Activated T-cell treated with anti-CD3 and anti-CD28 coated beads for 24 hours (primary cell): ENCODE data around the gene PTPRT.

Experiments used
- DNase-seq: peaks from one replicate; pipeline ENCODE4 v3.0.0-alpha.2; 2020; ENCODE audit warnings: low read depth

Gene PTPRT

DNA sequence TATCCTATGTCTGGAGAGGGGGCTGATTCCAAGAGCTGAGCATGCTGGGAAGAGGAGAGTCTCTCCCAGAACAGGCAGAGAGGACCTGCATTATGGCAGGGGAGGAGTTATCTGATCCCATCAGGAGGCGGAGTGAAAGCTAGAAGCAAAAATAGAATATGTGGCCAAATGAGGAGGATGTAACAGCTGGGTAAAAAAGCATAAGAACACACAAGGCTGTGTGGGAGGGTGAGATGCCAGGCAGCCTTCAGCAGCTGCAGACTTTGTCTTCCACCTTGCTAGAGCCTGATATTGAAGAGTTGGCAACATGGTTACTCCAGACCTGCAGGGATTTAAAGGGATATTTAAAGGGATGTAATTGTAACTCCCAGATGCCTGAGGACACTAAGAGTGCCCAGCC lies 167.1 kb downstream of the PTPRT start:
- DNase-seq, result no peak

DNA sequence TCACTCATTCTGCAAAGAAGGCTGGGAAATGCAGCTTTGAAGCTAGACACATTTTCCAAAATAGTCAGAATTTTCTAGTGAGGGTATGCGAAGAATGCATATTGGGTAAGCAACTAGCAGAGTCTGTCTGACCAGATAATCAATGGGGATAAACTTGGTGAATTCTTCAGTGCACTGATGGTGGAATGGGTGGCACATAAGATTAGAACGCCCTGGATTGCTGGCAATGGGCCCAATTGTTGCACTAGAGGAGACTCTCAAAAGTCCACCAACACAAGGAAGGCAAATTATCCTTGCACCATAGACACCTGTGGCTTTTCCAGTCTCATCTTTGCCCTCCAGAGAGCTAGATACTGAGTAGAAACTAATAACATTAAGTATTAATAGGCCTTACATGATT lies 167.6 kb downstream of the PTPRT start:
- no peak for DNase-seq

DNA sequence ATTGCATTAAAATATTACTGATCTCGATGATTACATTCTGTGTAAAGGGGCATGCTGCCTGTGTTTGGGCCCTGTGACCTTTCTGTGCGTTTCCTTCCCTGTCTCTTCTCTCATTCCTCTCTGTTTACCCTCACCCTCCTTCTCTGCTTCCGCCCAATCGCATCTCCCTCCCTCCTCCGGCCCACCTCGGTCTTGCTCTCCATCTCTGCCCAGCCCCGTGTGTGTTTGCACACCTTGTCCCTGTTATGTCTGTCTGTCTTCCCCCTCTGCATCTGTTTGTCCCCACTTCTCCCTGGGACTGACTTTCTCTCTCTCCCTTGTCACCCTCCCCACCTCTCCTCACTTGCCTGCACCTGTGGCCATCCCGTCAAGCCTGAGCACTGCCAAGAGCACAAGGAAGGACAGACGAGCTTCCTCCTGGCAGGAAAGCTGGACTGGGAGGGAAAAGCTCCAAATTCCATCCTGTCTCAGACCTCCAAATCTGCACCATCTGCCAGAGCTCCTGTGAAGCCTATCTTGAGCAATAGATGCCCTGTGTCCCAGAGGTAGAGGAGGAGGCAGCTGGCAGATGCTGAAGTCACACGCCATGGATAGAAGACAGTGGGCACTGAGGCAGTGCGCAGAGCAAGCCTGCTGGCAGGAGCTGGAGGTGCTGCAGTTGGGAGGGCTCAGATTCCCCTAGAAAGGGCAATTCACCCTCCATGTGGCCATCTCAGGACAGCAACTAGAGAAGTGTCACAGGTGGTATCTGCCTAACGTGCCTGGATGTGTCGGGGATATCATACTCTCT lies 172.3 kb downstream of the PTPRT start:
- DNase-seq, result no peak

DNA sequence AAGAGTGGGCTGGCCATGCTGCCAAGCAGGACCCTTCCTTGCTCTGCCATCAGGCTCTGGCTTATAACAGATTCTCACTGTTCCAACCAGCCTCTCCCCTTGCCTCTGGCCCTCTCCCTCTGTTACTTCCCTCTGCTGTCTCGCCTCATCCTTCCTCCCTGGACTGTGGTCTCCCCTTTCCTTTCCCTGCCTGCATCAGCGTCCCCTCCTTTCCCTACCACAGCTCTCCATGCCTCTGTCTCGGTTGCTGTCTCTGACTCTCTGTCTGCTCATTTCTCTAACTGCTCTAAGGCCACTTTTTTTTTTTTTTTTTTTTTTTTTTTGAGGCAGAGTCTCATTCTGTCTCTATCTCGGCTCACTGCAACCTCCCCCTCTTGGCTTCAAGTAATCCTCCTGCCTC lies 173.4 kb downstream of the PTPRT start:
- DNase-seq, result no peak

DNA sequence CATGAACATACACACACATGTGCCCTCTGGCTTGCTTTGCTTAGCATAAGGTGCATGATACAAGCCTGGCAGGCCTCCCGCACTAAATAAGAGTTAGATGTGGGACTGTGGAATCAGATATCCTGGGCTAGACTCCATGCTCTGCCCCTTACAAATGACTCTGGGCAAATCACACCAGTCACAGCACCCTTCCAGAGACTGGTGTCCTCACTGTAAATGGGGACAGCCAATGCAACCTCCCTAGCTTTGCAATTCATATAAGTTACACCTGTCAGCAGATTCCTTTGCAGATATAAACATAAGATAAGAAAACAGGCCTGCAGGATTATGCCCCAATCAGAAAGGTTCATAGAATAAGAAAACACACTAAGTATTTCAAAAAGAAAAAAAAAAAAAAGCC lies 174.1 kb downstream of the PTPRT start:
- DNase-seq, result no peak

DNA sequence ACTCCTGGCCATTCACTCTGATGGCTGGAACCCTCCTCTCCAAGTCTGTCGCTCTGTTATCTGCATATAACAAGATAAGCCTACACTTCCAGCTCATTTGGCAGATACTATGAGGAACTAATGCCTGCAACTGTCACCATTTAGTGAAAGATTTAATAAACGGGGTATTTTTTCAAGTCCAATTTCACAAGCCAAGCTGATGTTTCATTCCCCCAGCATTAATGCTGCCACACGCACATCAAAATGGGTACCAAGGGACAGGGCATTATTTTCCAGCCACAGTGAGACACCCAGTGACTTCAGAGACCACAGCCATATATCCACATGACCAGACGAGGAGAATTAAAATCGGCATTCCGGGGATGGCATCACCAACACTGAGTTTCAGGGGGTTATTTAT lies 175.5 kb downstream of the PTPRT start:
- no peak for DNase-seq

DNA sequence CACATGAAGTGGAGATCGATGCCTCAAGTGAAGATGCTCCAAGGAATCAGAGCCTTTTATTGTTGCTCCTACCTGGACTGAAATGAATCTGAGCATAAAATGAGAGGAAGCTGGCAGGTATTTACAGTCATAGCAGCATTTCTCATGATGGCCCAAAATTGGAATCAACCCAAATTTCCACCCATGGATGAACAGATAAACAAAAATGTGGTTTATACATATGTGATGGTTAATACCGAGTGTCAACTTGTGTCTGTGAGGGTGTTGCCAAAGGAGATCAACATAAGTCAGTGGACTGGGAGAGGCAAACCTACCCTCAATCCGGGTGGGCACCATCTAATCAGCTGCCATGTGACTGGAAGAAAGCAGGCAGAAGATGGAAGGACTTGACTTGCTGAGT lies 178.2 kb downstream of the PTPRT start:
- no peak for DNase-seq

DNA sequence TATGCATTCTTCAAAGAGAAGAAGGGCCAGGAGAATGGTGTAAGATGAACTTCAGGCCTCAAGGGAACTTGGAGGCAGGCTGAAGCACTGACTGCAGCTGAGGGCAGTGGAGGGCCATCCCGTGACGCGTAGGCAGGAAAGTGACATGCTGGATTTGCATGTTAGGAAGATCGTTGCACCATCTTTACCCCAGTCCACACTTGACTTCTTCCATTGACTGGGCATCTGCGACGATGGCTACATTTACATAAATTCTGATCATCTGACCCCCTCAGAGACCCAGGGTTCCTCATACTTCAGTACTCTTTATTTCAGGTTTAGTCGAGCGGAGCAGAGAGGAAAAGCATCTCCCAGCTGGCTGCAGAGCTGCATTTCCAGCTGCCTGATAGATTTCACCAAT lies 180.2 kb downstream of the PTPRT start:
- no peak for DNase-seq

DNA sequence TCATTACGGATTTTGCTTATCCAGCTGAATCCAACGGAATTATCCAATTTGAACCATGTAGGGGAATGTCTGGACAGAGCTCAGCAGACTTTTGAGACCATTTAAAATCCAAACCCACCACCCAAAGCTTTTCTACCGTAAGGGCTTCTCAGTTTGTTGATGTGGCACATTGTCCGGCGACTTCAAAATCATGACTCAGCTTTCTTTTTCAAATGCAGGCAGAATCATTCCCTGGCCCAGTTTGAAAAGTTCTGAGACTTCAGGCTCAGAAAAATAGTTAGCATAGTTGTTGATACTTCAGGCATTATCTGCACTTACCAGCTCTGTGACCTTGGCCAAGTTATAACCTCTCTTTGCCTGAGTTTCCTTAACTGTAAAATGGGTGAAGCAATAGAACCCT lies 182.2 kb downstream of the PTPRT start:
- DNase-seq, result no peak

DNA sequence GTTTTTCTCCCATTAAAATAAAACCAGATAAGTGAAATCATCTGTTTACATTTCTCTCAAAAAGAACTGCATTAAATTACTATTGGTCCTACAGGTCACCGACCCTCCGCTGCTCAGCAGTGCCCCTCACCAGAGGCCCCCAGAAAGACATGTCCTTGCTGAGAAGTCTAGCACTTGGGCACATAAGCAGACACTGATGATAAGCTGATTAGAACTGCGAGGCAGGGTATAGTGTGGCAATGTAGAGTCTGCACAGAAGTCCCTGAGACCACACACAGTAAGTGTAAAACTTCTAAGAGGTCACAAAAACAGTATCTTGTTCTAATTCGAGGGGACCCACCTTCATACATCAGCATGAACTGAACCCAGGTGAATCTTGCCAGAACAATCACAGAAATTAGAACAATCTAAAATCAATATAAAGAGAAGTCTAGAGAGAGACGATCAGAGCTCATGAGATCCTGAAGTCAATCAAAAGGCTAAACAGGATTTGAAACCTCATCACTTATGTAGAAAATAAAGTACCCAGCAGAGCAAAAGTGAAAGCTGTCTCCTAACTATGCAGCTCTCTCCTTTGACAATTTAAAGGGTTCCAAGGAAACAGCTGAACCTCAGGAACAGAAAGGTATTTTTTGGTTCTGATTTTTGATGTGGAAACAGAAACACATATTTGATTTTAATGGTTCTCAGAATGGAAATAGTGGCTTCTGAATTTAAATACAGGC lies 182.9 kb downstream of the PTPRT start:
- no peak for DNase-seq

DNA sequence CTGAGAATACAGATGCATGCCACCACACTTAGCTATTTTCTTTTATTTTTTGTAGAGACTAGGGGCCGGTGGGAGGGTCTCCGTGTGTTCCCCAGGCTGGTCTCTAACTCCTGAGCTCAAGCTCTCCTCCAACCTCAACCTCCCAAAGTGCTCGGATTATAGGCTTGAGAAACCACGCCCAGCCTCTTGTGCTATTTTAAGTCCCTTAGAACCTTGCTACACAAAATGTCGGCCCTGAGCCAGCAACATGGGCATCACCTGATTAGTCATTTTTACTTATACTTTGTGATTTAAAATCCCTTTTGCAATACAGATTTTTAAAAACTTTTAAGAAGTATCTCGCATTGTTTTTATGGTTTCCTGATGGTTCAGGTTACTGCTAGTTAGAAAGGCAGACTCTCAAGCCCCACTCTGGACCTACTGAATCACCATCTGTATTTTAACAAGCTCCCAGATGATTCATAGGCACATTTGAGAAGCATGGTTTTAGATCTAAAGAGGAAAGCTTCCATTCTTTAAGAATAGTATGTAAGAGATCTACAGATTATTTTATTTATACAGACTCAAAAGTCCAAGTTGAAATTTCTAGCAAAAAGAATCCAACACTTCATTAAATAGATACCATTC lies 186.3 kb downstream of the PTPRT start:
- DNase-seq, result no peak

DNA sequence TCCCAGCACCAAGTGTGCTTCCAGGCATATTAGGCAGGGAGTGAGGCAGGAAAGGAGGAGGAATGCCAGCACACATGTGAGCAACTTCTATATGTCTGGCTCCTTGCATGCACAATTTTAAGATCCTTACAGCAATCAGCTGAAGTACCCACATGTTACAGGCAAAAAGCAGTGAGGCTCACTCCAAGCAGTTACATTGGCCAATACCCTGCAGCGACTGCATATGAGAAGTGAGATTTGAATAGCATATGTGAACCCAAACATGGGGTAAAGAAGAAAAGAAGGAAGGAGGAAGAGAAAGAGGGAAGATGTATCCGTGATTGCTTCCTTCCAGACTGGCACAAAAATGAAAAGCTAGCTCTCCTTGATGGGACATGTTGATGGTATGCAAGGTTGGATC lies 193.6 kb downstream of the PTPRT start:
- DNase-seq, result no peak

DNA sequence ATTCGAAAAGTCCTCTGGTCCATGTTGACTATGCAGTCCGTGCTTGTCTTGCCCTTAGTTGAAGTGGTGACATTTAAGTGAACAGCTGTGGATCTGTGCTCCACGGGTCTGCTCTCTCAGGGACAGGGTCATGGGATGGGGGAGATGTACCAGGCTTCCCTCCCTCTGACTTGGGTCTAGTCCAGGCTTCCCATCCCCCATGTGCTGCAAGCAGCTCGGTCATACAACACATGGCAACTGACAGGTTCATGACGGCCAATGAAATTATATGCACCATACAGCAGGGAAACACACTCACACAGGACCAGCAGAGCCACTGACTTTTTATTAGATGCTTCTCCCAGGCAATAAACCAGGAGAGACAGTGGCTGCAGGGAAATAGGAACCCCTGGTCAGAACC lies 201.4 kb downstream of the PTPRT start:
- no peak for DNase-seq

DNA sequence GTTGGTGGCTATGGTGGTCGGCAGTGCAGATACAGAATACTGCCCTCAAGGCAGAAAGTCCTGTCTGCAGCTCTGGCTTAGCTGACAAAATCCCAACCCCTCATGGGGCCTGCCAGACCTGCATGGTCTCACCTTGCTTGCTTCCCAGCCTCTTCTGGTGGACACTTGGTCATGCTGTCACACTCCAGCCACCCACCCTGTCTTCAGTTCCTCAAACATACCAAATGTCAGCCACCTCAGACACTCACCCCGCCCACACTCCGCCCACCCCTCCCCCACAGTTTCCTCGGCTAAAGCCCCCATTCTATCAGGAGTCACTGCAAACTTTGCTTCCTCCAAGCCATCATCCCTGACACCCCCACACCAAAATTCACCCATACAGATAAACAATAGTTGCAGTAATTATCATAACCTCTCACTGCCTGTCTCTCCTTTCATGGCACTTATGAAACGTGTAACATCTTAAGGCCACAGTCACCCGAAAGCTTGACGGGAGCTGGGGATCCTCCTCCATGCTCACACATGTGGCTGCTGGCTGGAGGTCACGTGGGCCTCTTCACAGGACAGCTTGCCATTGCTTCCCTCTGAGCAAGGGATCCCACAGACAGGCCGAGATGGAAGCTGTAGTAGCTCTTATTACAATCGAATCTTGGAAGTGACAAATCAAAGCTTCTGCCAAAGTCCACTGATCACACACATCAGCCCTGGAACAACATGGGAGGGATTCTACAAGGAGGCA lies 202.2 kb downstream of the PTPRT start:
- DNase-seq, result no peak

DNA sequence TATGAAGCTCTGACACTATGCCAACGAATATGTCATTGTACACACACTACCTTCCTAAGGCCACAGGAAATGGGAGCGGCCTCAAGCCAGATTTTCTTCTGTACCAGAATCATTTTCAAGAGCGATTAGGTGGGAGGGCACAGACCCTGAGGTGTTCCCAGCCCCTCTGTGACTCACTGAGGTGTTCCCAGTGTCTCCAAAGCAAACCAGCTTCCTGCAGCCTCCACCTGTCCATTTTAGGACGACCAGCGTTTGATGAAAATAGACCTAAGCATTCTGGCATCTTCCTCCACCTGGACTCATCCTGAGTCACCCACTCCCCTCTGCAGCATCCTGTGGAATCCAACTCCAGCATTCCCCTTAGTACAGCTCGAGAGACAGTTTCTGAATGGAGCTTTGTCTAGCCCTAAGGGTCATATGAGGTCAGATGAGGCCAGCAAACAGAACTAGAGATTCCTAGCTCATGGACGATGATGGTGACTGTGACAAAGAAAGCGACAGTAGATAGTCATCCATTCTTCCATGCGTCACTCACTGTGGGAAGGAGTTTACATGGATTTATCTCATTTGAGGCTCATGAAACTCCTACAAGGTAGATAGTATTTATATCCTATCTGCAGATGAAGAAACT lies 203.4 kb downstream of the PTPRT start:
- no peak for DNase-seq

DNA sequence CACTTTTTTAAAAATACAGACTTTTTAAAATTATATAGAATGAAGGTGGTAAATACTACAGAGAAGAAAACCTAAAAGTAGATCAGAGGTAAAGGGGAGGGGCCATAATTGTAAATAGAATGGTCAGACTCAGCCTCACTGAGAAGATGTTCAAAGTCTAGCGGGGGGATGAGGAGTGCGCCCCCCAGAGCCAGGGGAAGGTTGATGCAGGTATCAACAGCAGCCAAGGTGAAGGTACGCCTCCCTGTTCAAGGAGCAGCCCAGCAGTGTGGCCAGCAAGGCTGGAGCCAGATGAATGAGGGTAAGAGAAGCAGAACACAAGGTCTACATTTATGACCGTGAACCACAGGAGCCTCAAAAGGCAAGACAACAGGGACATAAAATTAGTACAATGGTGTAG lies 204.1 kb downstream of the PTPRT start:
- DNase-seq, result no peak

DNA sequence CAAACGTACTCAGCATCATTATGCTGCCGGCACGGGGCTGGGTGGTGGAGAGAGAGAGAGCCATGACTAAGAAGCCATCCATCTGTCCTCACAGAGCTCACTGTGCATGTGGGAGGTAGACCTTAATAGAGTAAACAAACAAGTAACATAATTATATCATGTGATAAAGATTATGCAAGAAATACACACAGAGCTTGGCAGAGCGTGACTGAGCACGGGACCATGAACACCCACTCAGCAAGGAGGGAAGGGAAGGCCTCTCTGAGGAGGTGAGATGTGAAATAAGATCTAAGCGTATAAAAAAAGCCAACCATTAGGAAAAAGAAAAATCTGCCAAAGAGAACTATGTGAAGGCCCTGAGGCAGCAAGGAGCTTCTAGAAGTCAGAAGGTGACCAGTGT lies 207.5 kb downstream of the PTPRT start:
- DNase-seq, result no peak

DNA sequence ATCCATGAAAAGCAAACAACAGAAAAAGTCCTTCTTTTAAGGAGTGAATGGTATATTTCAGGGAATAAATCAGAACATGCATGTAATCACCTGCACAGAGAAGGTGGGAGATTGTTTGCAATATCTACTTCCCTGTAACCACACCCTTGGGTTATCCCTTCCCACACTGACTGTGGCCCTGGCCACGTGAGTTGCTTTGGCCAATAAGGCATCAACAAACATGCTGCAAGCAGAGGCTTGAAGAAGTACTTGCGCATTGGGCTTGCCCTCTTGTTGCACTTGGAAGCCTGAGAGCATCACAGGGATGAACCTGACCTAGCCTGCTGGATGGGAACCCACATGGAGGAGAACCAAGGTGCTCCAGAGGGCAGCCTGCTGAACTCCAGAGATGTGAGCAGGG lies 208.5 kb downstream of the PTPRT start:
- no peak for DNase-seq

DNA sequence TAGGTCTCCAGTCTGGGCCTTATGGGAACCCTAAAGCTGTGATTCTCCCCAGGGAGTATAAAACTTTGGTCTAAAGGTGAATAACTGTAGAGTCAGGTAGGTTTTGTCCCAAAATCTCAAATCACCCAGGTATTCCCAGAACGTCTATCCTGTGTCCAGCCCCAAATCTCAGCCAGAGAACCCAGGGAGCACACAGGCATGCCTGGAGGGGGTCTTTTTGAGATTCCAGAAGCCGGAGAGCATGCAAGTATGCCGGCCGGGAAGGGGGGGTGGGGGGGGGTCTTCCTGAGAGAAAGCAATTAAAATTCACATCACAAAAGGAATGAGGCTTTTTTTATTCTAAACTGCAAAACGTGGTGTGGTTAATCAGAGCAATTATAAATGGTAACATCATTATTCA lies 210.0 kb downstream of the PTPRT start:
- DNase-seq, result no peak

DNA sequence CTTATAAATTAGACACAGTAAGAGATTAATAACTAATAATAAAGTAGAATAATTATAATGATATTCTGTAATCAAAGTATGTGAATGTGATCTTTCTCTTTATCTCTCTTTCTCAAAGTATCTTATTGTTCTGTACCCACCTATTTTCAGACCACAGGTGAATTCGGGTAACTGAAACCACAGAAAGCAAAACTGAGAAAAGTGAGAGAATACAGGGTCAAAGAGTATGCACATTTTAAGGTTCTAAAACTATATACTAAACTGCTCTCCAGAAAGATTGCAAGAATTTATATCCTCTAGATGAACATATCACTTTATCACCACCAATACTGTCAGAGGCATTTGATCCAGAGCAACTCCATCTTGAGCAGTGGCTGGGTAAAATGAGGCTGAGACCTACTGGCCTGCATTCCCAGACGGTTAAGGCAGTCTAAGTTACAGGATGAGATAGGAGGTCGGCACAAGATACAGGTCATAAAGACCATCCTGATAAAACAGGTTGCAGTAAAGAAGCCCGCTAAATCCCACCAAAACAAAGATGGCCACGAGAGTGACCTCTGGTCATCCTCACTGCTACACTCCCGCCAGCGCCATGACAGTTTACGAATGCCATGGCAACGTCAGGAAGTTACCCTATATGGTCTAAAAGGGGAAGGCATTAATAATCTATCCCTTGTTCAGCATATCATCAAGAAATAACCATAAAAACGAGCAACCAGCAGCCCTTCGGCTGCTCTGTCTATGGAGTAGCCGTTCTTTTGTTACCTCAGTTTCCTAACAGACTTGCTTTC lies 211.3 kb downstream of the PTPRT start:
- DNase-seq, result no peak

DNA sequence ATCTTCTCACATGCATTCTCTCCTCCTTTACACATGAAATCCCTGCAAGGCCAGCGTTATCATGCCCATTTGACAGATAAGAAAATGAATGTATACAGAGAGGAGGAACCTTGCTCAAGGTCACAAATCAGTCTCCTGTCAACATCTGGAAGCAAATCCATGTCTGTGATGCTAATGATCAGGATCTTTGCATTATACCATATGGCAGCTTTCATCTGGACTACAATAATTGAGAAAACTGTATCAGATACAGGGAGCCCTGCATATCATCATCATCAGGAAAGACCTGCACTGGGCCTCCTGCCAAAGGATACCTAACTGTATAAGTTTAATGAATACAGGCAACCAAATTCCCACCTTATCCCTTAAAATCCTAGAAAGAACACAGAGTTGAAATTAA lies 213.7 kb downstream of the PTPRT start:
- DNase-seq, result no peak
